T-helper 2 cell treated with Interferon-gamma antibody and Interleukin-4, amounts not matched to agents 100 ng/mL and 5 ng/mL, for 36 hours (primary cell): ENCODE results near the gene CACNG7. TPM values are rescaled to one million over a fixed set of nuclear protein-coding genes. Genes with fewer than 3 reads are reported as not detected.

Experiments
- intact Hi-C: fragments of 100-400 bp; cut with micrococcal nuclease; formaldehyde crosslinking; loops from one replicate; pipeline ENCODE4 v1.15.1; 2023
- total RNA-seq: library from RNA; stranded (reverse); gene quantifications from 2 replicates; pipeline ENCODE4 v1.2.3, GENCODE V29; 2022

CACNG7 gene
- total RNA-seq, 1 donor from 2014 or later, result not detected

- intact Hi-C loops, result no loop called here
These were observed 71.7 kb downstream of the CACNG7 start for GRCh38 chr19:53980539-53981375.

GRCh38 chr19:53981376-53981951 lies 72.4 kb downstream of the CACNG7 start:
- intact Hi-C loops, result no loop called here

DNA sequence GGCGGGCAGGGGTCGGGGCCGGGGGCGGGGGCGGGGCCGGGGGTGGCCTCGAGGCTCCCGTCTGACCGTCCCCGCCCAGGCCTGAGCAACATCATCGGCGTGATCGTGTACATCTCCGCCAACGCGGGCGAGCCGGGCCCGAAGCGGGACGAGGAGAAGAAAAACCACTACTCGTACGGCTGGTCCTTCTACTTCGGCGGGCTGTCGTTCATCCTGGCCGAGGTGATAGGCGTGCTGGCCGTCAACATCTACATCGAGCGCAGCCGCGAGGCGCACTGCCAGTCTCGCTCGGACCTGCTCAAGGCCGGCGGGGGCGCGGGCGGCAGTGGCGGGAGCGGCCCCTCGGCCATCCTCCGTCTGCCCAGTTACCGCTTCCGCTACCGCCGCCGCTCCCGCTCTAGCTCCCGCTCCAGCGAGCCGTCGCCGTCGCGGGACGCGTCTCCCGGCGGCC lies 72.9 kb downstream of the CACNG7 start:
- intact Hi-C loops, result no loop called here

DNA sequence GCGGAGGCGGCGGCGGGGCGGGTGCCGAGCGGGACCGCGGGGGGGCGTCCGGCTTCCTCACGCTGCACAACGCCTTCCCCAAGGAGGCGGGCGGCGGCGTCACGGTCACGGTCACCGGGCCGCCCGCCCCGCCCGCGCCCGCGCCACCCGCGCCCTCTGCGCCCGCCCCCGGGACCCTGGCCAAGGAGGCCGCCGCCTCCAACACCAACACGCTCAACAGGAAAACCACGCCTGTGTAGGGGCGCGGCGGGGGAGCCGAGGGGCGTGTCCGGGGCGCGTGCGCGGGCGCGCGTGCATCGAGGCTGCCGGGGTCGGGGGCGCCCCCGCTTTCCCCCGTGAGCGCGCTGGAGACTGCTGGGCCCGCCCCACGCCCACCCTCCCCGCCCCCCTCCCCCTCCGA lies 73.5 kb downstream of the CACNG7 start:
- intact Hi-C loops, result no loop called here

- intact Hi-C loops, result no loop called here
These were observed 74.6 kb downstream of the CACNG7 start for GRCh38 chr19:53983457-53984289.

- intact Hi-C loops, result no loop called here
These were observed 76.8 kb downstream of the CACNG7 start for GRCh38 chr19:53985863-53986262.

- intact Hi-C loops, result no loop called here
These were observed 79.9 kb downstream of the CACNG7 start for GRCh38 chr19:53988981-53989380.

GRCh38 chr19:53989600-53990533 lies 80.8 kb downstream of the CACNG7 start:
- intact Hi-C loops, result no loop called here

DNA sequence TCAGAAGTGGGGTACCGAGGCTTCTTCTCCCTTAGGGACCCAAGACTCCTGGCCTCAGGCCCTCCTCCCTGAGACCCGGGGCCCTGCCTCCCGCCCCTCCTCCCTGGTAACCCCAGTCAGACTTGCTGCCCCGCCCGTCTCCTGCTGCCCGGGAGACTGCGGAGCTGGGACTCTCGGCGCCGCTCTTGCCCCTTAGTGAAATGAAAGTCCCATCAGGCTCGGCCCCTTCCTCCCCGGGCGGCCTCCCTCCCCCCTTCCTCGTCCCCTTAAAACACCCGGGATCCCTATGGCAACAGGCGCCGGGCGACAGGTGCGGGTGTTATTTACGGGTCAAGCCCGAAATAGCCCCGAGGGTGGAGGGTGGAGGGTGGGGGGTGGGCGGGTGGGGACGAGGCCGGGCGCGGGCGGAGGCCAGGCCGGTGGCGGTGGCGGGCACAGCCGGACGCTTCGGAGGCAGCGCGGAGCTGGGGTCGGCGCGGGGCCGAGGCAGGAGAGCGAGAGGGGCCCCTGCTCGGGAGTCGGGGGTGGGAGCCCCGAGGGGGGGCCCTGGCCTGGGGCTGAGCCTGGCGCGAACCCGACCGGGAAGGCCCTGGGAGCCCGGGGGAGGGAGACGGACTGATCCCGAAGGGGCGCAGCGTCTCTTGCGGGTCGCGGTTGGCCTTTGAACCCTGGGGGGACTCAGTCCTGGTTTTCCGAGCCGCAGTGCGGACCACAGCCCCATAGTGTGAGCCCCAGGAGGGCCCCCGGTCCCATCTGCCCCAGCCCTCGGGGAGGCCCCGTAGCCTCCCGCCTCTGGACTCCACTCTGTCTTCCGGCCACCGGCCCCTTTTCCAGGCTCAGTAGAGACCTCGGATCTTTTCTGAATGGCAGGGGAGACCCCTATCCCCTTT lies 82.4 kb downstream of the CACNG7 start, which contains the start of gene CACNG6:
CACNG6 (plus strand) TSS at position 414 of the 890 bp plus-strand sequence. CDS start 1,241 bp downstream, outside the sequence.
- intact Hi-C loops, result no loop called here

DNA sequence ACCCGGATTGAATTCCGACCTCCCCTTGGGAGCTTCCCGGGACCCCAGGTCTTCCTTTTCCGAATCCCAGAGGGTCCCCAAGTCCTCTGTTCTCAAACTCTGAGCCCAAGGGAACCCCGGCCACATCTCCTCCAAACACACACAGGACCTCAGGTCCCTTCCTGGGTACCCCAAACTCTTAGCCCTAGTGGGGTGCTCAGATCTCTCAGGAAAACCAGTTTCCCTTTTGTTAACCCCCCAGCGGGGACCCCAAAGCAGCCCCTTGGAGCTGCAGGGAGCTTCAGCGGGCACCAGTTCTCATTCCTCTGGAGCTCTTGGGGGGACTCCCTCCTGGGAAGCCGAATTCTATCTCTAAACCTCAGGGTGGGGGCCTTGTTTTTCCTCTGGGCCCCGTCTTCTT lies 83.1 kb downstream of the CACNG7 start:
- intact Hi-C loops, result no loop called here

DNA sequence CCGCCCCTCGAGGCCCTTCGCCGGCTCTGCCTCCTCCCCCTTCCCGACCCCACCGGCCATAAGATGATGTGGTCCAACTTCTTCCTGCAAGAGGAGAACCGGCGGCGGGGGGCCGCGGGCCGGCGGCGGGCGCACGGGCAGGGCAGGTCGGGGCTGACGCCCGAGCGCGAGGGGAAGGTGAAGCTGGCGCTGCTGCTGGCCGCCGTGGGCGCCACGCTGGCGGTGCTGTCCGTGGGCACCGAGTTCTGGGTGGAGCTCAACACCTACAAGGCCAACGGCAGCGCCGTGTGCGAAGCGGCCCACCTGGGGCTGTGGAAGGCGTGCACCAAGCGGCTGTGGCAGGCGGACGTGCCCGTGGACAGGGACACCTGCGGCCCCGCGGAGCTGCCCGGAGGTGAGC lies 83.7 kb downstream of the CACNG7 start:
- intact Hi-C loops, result no loop called here

- intact Hi-C loops, result no loop called here
These were observed 84.4 kb downstream of the CACNG7 start for GRCh38 chr19:53993448-53993847.

Other genes with a start within 250 kb of the CACNG7 start
- not detected in 2 replicates for gene NLRP12, start 85.0 kb upstream of the CACNG7 start, total RNA-seq
- gene MYADM, start 41.4 kb upstream of the CACNG7 start, total RNA-seq, result 122 and 124 TPM in 2 replicates
- gene PRKCG, start 27.1 kb upstream of the CACNG7 start, total RNA-seq, result 0.50 TPM in 1 of 2 replicates, not detected in the other
- gene CACNG8, start 53.7 kb downstream of the CACNG7 start, total RNA-seq, result not detected in 2 replicates
- gene CACNG6, start 82.4 kb downstream of the CACNG7 start, total RNA-seq, result not detected in 2 replicates
- gene VSTM1, start 154.6 kb downstream of the CACNG7 start, total RNA-seq, result not detected in 2 replicates
- not detected in 2 replicates for gene TARM1, start 172.1 kb downstream of the CACNG7 start, total RNA-seq
- gene OSCAR, start 191.5 kb downstream of the CACNG7 start, total RNA-seq, result 0.14 TPM in 1 of 2 replicates, not detected in the other
- gene NDUFA3, start 193.6 kb downstream of the CACNG7 start, total RNA-seq, result 109 and 114 TPM in 2 replicates
- 32.0 and 38.2 TPM in 2 replicates for gene TFPT, start 206.4 kb downstream of the CACNG7 start, total RNA-seq
- gene PRPF31, start 206.5 kb downstream of the CACNG7 start, total RNA-seq, result 71.3 and 75.9 TPM in 2 replicates
- gene CNOT3, start 228.5 kb downstream of the CACNG7 start, total RNA-seq, result 61.0 and 61.1 TPM in 2 replicates